RWPE1 (cell line): ENCODE results near the gene TXNL4B.

Experiments used
- CTCF ChIA-PET: fragments of 350-600 bp; sonication (Branson Sonifier 250); formaldehyde crosslinking; extraction: SDS; loops from one replicate; lab custom pipeline; 2021; lab: Yijun Ruan, JAX
- POLR2A ChIA-PET: fragments of 400-600 bp; formaldehyde crosslinking; extraction: SDS; loops from one replicate; lab custom pipeline; 2020; ENCODE audit warnings: antibody characterized with exemption; ENCODE audit not compliant: low non-redundant PET; lab: Yijun Ruan, JAX
- DNase-seq: peaks from one replicate; pipeline ENCODE4 v3.0.0; 2012; ENCODE audit warnings: low spot score
- H3K27ac ChIP-seq: fragments of 450-650 bp; 2 replicates; pipeline ENCODE4 v1.5.1; 2017
- TF ChIP-seq, protein P1 (sequence below): fragments of 450-650 bp; conservative IDR thresholded peaks from 2 replicates; pipeline ENCODE4 v1.5.1; 2017; ENCODE audit warnings: low read depth, mild to moderate bottlenecking

The TXNL4B gene

DNA sequence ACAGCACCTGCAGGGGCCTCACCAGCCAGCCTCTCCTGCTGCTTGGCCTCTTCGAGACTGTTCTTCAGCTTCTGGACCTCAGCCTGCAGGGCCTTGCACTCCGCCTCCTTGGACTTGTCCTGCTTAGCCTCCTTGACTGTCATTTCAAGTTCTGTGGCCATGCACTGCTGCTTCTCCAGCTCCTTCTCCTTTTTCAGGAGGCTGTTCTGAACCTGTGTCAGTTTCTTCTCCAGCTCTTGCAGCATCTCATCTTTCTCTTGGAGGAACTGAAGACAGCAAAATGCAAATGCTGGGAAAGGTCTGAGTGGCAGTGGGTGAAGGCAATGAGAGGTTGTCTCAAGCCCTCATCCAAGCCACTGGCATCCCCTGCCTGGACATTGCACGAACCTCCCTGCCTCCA, 39.3 kb upstream of the TXNL4B start:
- ChIA-PET POLR2A (no interaction called here), CTCF (no interaction called here)
- DNase-seq, result no peak
- no peak overlapping the region for H3K27ac ChIP-seq
- TF ChIP-seq, protein P1, sequence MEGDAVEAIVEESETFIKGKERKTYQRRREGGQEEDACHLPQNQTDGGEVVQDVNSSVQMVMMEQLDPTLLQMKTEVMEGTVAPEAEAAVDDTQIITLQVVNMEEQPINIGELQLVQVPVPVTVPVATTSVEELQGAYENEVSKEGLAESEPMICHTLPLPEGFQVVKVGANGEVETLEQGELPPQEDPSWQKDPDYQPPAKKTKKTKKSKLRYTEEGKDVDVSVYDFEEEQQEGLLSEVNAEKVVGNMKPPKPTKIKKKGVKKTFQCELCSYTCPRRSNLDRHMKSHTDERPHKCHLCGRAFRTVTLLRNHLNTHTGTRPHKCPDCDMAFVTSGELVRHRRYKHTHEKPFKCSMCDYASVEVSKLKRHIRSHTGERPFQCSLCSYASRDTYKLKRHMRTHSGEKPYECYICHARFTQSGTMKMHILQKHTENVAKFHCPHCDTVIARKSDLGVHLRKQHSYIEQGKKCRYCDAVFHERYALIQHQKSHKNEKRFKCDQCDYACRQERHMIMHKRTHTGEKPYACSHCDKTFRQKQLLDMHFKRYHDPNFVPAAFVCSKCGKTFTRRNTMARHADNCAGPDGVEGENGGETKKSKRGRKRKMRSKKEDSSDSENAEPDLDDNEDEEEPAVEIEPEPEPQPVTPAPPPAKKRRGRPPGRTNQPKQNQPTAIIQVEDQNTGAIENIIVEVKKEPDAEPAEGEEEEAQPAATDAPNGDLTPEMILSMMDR, result no peak

DNA sequence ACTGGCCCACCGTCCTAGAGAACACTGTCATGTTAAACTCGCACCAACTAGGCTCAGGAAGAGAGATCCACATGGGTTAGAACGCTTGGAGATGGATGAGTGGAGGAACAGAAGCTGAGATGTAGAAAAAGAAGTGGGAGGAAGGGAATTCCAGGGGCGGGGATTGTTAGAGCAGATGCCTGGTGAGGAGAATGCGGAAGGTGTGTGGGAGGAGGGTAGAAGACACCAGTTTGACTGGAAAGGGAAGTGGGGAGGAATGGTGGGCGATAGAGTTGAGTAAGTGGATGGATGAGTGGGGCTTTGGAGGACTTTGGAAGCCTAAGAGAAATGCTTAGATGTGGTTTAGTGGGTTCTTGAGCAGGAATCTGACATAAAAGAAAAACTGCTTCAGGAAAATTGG, 37.6 kb upstream of the TXNL4B start:
- ChIA-PET POLR2A (no interaction called here), CTCF (interaction anchor here (1.4 kb wide), 1 partner anchor 336 kb away, joined by 4 read pairs; no protein-coding TSS in a partner anchor)
- no peak for DNase-seq
- H3K27ac ChIP-seq, result no peak overlapping the region
- TF ChIP-seq, protein P1, result no peak

DNA sequence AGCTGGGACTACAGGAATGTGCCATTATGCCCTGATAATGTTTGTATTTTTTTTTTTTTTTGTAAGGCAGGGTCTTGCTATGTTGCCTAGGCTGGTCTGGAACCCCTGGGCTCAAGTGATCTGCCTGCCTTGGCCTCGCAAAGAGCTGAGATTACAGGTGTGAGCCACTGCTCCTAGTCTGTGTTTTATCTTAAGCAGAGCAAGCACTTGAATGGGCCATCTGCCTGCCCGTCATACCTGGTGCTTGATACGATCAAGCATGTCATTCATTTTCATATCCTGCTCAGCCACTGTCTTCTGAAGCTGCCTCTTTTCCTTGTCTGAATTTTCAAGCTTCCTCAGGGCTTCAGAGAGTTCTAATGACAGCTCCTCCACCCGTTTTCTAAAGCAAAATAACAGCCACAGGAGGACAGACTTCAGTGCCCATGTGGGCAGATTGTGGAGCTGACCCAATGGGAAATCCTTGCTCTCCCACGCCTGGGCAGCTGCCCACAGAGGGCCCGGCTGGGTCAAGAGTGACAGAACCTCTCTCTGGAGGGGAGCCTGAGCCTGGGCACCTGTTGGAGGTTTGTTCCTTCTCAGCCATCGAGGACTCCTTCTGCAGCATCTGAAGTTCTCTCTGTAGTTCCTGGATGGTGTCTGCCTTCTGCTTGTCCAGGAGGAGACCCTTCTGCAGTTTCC, 36.7 kb upstream of the TXNL4B start:
- ChIA-PET CTCF (interaction anchor here (1.4 kb wide), 1 partner anchor 337 kb away, joined by 4 read pairs; no protein-coding TSS in a partner anchor), POLR2A (no interaction called here)

DNA sequence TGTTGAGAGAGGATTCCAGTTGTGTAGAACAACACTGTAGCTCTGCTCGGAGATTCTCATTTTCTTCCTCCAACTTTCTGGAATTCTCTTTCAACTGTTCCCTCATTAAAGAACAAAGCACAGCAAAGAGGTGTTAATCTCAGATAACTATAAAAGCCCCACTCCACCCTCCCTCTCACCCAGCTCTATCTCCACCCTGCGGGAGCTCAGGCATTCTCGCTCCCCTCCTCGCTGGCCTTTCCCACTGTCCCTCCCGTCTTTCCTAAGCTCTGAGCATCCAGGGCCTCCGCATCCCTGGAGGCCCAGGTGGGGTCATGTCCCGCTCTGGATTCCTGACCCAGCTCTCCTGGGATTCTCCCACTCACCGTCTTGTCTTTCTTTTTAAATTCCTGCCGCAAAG, 35.3 kb upstream of the TXNL4B start:
- CTCF ChIA-PET, result interaction anchor here (1.1 kb wide), 1 partner anchor 338 kb away, joined by 5 read pairs; no protein-coding TSS in a partner anchor
- TF ChIP-seq, protein P1, result no peak
- POLR2A ChIA-PET, result no interaction called here
- H3K27ac ChIP-seq, result no peak overlapping the region
- DNase-seq, result no peak

More for the DNA sequence above, 36.7 kb upstream of the TXNL4B start:
- no peak overlapping the region for H3K27ac ChIP-seq
- TF ChIP-seq, protein P1, result no peak
- no peak for DNase-seq

DNA sequence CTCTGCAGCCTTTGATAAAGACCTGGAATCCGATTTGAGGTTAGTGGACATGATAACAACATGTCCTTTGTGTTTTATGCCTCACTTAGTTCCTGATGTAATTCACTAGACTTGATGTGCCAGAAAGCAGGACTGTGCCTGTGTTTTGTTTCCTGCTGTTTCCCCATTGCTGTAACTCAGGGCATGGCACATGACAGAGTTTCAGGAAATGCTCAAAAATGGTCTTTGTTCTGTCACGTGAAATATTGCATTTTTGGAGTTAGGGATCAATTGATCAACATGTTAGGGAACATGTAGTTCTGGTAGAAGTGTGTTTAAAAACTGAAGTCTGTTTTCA, 33.0 kb upstream of the TXNL4B start:
- DNase-seq, result no peak
- ChIA-PET POLR2A (no interaction called here), CTCF (no interaction called here)
- H3K27ac ChIP-seq, result no peak overlapping the region
- TF ChIP-seq, protein P1, result no peak

DNA sequence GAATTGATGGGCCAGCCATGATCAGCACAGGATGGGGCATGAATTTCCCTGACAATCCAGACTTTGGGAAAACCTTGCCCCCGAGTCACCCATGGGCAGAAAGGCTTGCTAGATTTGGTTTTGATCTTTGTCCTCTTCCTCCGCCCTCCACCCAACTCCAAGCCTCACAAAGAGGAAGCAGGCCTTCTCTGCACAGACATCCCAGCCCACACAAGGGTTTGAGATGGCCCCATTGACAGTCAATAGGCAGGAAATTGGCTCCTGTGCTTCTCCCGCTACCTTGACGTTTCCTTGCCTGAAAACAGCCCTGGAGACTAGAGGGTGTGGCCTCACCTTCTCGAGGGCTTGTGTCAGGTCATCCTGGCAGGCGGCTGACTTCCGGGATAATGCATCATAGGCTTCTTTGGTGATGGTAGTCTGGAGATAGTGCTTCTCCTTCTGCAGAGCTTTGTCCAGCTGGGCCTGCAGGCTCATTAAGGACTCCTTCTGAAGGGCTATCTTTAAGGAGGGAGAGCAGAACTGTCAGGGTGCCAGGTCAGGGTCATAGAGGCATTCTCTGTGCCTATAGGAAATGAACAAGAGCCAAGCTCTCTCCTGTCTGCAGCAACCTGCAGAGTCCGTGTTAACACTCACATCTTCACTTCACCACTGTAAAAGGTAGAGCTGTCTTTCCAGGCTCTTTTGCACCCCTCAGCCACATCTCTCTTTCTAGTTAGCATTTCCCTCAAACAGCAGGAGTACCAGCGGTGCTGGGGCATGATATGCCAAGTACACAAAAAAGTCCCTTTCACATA, 32.4 kb upstream of the TXNL4B start:
- POLR2A ChIA-PET, result no interaction called here
- DNase-seq, result no peak
- CTCF ChIA-PET, result interaction anchor here (0.6 to 1.8 kb wide), 7 partner anchors 15 to 1377 kb away, joined by 3 to 16 read pairs (median 4); partner anchors contain the start of genes DHX38 and TXNL4B

More for the DNA sequence above, 32.4 kb upstream of the TXNL4B start:
- no peak overlapping the region for H3K27ac ChIP-seq
- TF ChIP-seq, protein P1, result no peak
